Mesenchymal stem cell (in vitro differentiated cells and primary cell): ENCODE measurements around the gene CCDC200.
A peak's percentile ranks its signal among the peaks of the same experiment; 100 is the strongest.

ENCODE experiments used
- DNase-seq: peaks from one replicate; pipeline ENCODE4 v3.0.0-alpha.2; 2013
- H2AFZ ChIP-seq: one replicate; pipeline ENCODE4 v1.6.1; 2013; ENCODE audit warnings: low read depth, mild to moderate bottlenecking, control low read depth, inconsistent platforms, low read length, moderate library complexity
- H2AK5ac ChIP-seq: 2 replicates; pipeline ENCODE4 v1.6.1; 2013; ENCODE audit warnings: low read length, moderate library complexity, mild to moderate bottlenecking, inconsistent platforms; ENCODE audit not compliant: severe bottlenecking
- H2BK120ac ChIP-seq: one replicate; pipeline ENCODE4 v1.6.1; 2013; ENCODE audit warnings: low read depth, mild to moderate bottlenecking, inconsistent platforms, low read length, moderate library complexity
- H2BK12ac ChIP-seq, 2 experiments: one replicate each; pipeline ENCODE4 v1.6.1; 2013; ENCODE audit warnings: inconsistent platforms in 2 of 2, low read length in 2 of 2, mild to moderate bottlenecking in 2 of 2, moderate library complexity in 2 of 2, control low read depth in 1 of 2
- H2BK15ac ChIP-seq: one replicate; pipeline ENCODE4 v1.6.1; 2013; ENCODE audit warnings: mild to moderate bottlenecking, low read depth, inconsistent platforms; ENCODE audit not compliant: poor library complexity, severe bottlenecking
- H2BK5ac ChIP-seq: 2 replicates; pipeline ENCODE4 v1.6.1; 2013; ENCODE audit warnings: low read depth, mild to moderate bottlenecking, low read length, control low read depth, inconsistent platforms; ENCODE audit not compliant: poor library complexity, severe bottlenecking
- H3K14ac ChIP-seq, 2 experiments: one replicate each; pipeline ENCODE4 v1.6.1; 2013; ENCODE audit warnings: inconsistent platforms in 2 of 2, low read length in 2 of 2, control low read depth in 1 of 2, mild to moderate bottlenecking in 1 of 2, moderate library complexity in 1 of 2
- H3K18ac ChIP-seq, 2 experiments: one replicate each; pipeline ENCODE4 v1.6.1; 2013; ENCODE audit warnings: inconsistent platforms in 2 of 2, low read length in 2 of 2, control low read depth in 1 of 2, low read depth in 1 of 2, mild to moderate bottlenecking in 1 of 2
- H3K23ac ChIP-seq, 2 experiments: one replicate each; pipeline ENCODE4 v1.6.1; 2013; ENCODE audit warnings: inconsistent platforms in 2 of 2, low read length in 2 of 2, mild to moderate bottlenecking in 2 of 2, moderate library complexity in 2 of 2, control low read depth in 1 of 2
- H3K27ac ChIP-seq: 2 replicates; pipeline ENCODE4 v1.5.1; 2013; ENCODE audit warnings: mild to moderate bottlenecking, moderate library complexity, low read length, control low read depth, inconsistent platforms; ENCODE audit not compliant: poor library complexity, severe bottlenecking
- H3K27me3 ChIP-seq, 2 experiments: 2 replicates each; pipeline versions ENCODE4 v1.6.1 to v1.7.0; 2013; ENCODE audit warnings: low read length in 2 of 2, mild to moderate bottlenecking in 2 of 2, moderate library complexity in 2 of 2, control low read depth in 1 of 2, inconsistent platforms in 1 of 2; ENCODE audit not compliant: control insufficient read depth in 1 of 2, insufficient read depth in 1 of 2
- H3K36me3 ChIP-seq, 2 experiments: 2 replicates each; pipeline versions ENCODE4 v1.6.1 to v1.7.0; 2013; ENCODE audit warnings: low read length in 2 of 2, control low read depth in 1 of 2, inconsistent platforms in 1 of 2, low read depth in 1 of 2, mild to moderate bottlenecking in 1 of 2; ENCODE audit not compliant: insufficient read depth in 2 of 2, control insufficient read depth in 1 of 2
- H3K4ac ChIP-seq, 2 experiments: one replicate each; pipeline ENCODE4 v1.6.1; 2013; ENCODE audit warnings: inconsistent platforms in 2 of 2, low read length in 2 of 2, mild to moderate bottlenecking in 2 of 2, moderate library complexity in 2 of 2, control low read depth in 1 of 2, low read depth in 1 of 2
- H3K4me1 ChIP-seq: 2 replicates; pipeline ENCODE4 v1.6.1; 2013; ENCODE audit warnings: low read depth, low read length, control low read depth; ENCODE audit not compliant: control insufficient read depth, insufficient read depth
- H3K4me2 ChIP-seq: 2 replicates; pipeline ENCODE4 v1.6.1; 2013; ENCODE audit warnings: low read length, mild to moderate bottlenecking, inconsistent platforms; ENCODE audit not compliant: poor library complexity, severe bottlenecking
- H3K4me3 ChIP-seq, 2 experiments: 2 replicates each; pipeline versions ENCODE4 v1.5.1 to v1.7.0; 2013; ENCODE audit warnings: low read length in 2 of 2, mild to moderate bottlenecking in 2 of 2, control low read depth in 1 of 2, low read depth in 1 of 2; ENCODE audit not compliant: insufficient read depth in 1 of 2
- H3K79me1 ChIP-seq: replicated peaks from 2 replicates; pipeline ENCODE4 v1.6.1; 2013; ENCODE audit warnings: mild to moderate bottlenecking, control low read depth, low read length, inconsistent platforms; ENCODE audit not compliant: poor library complexity, severe bottlenecking
- H3K9ac ChIP-seq: 2 replicates; pipeline ENCODE4 v1.7.0; 2013; ENCODE audit warnings: mild to moderate bottlenecking, low read length, moderate library complexity
- H3K9me3 ChIP-seq: 2 replicates; pipeline ENCODE4 v1.7.0; 2013; ENCODE audit warnings: mild to moderate bottlenecking, low read length; ENCODE audit not compliant: control insufficient read depth
- H4K8ac ChIP-seq: one replicate; pipeline ENCODE4 v1.6.1; 2013; ENCODE audit warnings: inconsistent platforms, mild to moderate bottlenecking, low read length, moderate library complexity
- H4K91ac ChIP-seq: one replicate; pipeline ENCODE4 v1.6.1; 2013; ENCODE audit warnings: mild to moderate bottlenecking, low read length, inconsistent platforms
- WGBS: methylation state at CpG from one replicate; pipeline ENCODE4 v1.1.7; 2013; ENCODE audit warnings: mixed read lengths; 5-methylcytosine and 5-hydroxymethylcytosine counted together

CCDC200 gene

GRCh38 chr17:43176119-43176570 lies 52.3 kb downstream of the CCDC200 start:
- Histone ChIP-seq H3K4me3 (no peak overlapping the region), H4K8ac (no peak overlapping the region), H3K4me2 (no peak overlapping the region), H2BK15ac (no peak overlapping the region), H4K91ac (no peak overlapping the region), H3K23ac (no peak overlapping the region), H2BK5ac (no peak overlapping the region), H3K27me3 (no peaks in the 10 kb centered on the region), H2BK12ac (no peak overlapping the region), H2AFZ (no peak overlapping the region), H3K79me1 (peaks cover 10% of the 10 kb centered on the region), H3K36me3 (peaks cover 15 to 63% of the 10 kb centered on the region in 2 experiments), H3K27ac (no peak overlapping the region), H3K9me3 (no peaks in the 10 kb centered on the region), H3K14ac (no peak overlapping the region), H3K9ac (peak overlapping the region; percentile 59), H3K4me1 (peaks cover 4% of the 10 kb centered on the region), H3K4ac (no peak overlapping the region), H3K18ac (no peak overlapping the region), H2AK5ac (no peak overlapping the region), H2BK120ac (no peak overlapping the region)
- WGBS, result 100% methylated on average over 2 of the region's 2 CpGs
- no peak for DNase-seq

GRCh38 chr17:43175213-43176118 lies 53.0 kb downstream of the CCDC200 start:
- no peak overlapping the region for H3K4me2 ChIP-seq
- WGBS, result 90% methylated on average over 3 of the region's 4 CpGs
- no peak overlapping the region for H2BK15ac ChIP-seq
- peaks cover 4% of the 10 kb centered on the region for H3K4me1 ChIP-seq
- H3K14ac ChIP-seq, result no peak overlapping the region
- no peak overlapping the region for H4K91ac ChIP-seq
- DNase-seq, result peak; percentile 21
- peaks cover 9% of the 10 kb centered on the region for H3K79me1 ChIP-seq
- H4K8ac ChIP-seq, result no peak overlapping the region
- H2AFZ ChIP-seq, result no peak overlapping the region
- no peak overlapping the region for H2BK5ac ChIP-seq
- no peaks in the 10 kb centered on the region for H3K27me3 ChIP-seq
- no peaks in the 10 kb centered on the region for H3K9me3 ChIP-seq
- no peak overlapping the region for H3K27ac ChIP-seq
- no peak overlapping the region for H2BK120ac ChIP-seq
- peaks cover 11 to 56% of the 10 kb centered on the region in 2 experiments for H3K36me3 ChIP-seq
- H3K9ac ChIP-seq, result peak overlapping the region; percentile 59
- H3K4ac ChIP-seq, result no peak overlapping the region
- no peak overlapping the region for H2AK5ac ChIP-seq
- H3K23ac ChIP-seq, result no peak overlapping the region
- H3K4me3 ChIP-seq, result no peak overlapping the region
- H3K18ac ChIP-seq, result no peak overlapping the region
- no peak overlapping the region for H2BK12ac ChIP-seq

GRCh38 chr17:43171586-43172487 lies 56.6 kb downstream of the CCDC200 start:
- Histone ChIP-seq H3K18ac (peak overlapping the region; percentile 66 to 72), H2BK15ac (peak overlapping the region; percentile 60), H3K14ac (no peak overlapping the region), H2BK120ac (peak overlapping the region; percentile 61), H2BK12ac (peak overlapping the region; percentile 50 to 72), H3K4me2 (peak overlapping the region; percentile 82), H3K9ac (peak overlapping the region; percentile 99), H3K27me3 (no peaks in the 10 kb centered on the region), H3K79me1 (peaks cover 10% of the 10 kb centered on the region), H2BK5ac (peak overlapping the region; percentile 61), H3K4ac (peak overlapping the region; percentile 89 to 92), H3K23ac (no peak overlapping the region), H3K36me3 (peaks cover 4 to 20% of the 10 kb centered on the region in 2 experiments), H4K8ac (peak overlapping the region; percentile 63), H3K4me1 (peaks cover 11% of the 10 kb centered on the region), H2AFZ (no peak overlapping the region), H2AK5ac (peak overlapping the region; percentile 90), H3K9me3 (no peaks in the 10 kb centered on the region), H4K91ac (peak overlapping the region; percentile 31), H3K4me3 (peak overlapping the region; percentile 62 to 88), H3K27ac (peak overlapping the region; percentile 95)
- 44% methylated on average over 12 of the region's 12 CpGs for whole genome bisulfite sequencing
- peak; percentile 90 for DNase-seq
